ENCODE data around the gene UTS2R.
"Not testable (repeated sequence)": the region's sequence is repeated elsewhere in the genome, so short reads cannot be mapped to it uniquely, and the experiment has no call there.

UTS2R gene

GRCh38 chr17:82344175-82344907, 27.2 kb upstream of the UTS2R start:
- no peaks in the 10 kb centered on the region for H3K79me2 ChIP-seq (ENCODE audit: insufficient read depth, low read length)
- no peak overlapping the region for H3K9ac ChIP-seq (ENCODE audit: low read depth, low read length, poor library complexity, severe bottlenecking)
- no peaks in the 10 kb centered on the region for H3K36me3 ChIP-seq (ENCODE audit: insufficient read depth, low read length)
- no peaks in the 10 kb centered on the region for H3K9me2 ChIP-seq (replicated peaks; ENCODE audit: low read depth, low read length)
- no peaks in the 10 kb centered on the region for H3K27me3 ChIP-seq (ENCODE audit: insufficient read depth, low read length, poor library complexity, severe bottlenecking)
- no peak overlapping the region for H3K4me2 ChIP-seq (ENCODE audit: low read depth, low read length, poor library complexity, severe bottlenecking)
- H3K4me1 ChIP-seq (ENCODE audit: insufficient read depth, low read length, poor library complexity, severe bottlenecking) = no peaks in the 10 kb centered on the region
- no peaks in the 10 kb centered on the region for H3K9me3 ChIP-seq (ENCODE audit: insufficient read depth, low read depth, low read length)
- no peaks in the 10 kb centered on the region for H4K20me1 ChIP-seq (ENCODE audit: insufficient read depth, low read length, poor library complexity, severe bottlenecking)
- H3K4me3 ChIP-seq (ENCODE audit: low read length, poor library complexity, severe bottlenecking) = no peak overlapping the region
- H2AFZ ChIP-seq (ENCODE audit: low read length) = no peak overlapping the region
- no peak for TF ChIP-seq EZH2phosphoT487 (IDR thresholded peaks at IDR 0.05; ENCODE audit: borderline replicate concordance)
- TF ChIP-seq CTCF (conservative IDR thresholded peaks at IDR 0.05; ENCODE audit: low read length) = no peak
- H3F3A ChIP-seq (ENCODE audit: low read depth) = no peaks in the 10 kb centered on the region

- H3K4me3 ChIP-seq (ENCODE audit: low read length, poor library complexity, severe bottlenecking) = no peak overlapping the region
- TF ChIP-seq EZH2phosphoT487 (IDR thresholded peaks at IDR 0.05; ENCODE audit: borderline replicate concordance) (no peak), CTCF (conservative IDR thresholded peaks at IDR 0.05; ENCODE audit: low read length) (no peak)
Measured at GRCh38 chr17:82345151-82345976, 26.2 kb upstream of the UTS2R start.

GRCh38 chr17:82346342-82347300, 24.9 kb upstream of the UTS2R start:
- H3K9me3 ChIP-seq (ENCODE audit: insufficient read depth, low read depth, low read length) = no peaks in the 10 kb centered on the region
- no peaks in the 10 kb centered on the region for H3K9me2 ChIP-seq (replicated peaks; ENCODE audit: low read depth, low read length)
- H3K4me1 ChIP-seq (ENCODE audit: insufficient read depth, low read length, poor library complexity, severe bottlenecking) = no peaks in the 10 kb centered on the region
- no peaks in the 10 kb centered on the region for H3K36me3 ChIP-seq (ENCODE audit: insufficient read depth, low read length)
- no peak overlapping the region for H3K4me3 ChIP-seq (ENCODE audit: low read length, poor library complexity, severe bottlenecking)
- no peak for TF ChIP-seq CTCF (conservative IDR thresholded peaks at IDR 0.05; ENCODE audit: low read length)
- TF ChIP-seq EZH2phosphoT487 (IDR thresholded peaks at IDR 0.05; ENCODE audit: borderline replicate concordance) = no peak
- H2AFZ ChIP-seq (ENCODE audit: low read length) = no peak overlapping the region
- no peaks in the 10 kb centered on the region for H3K79me2 ChIP-seq (ENCODE audit: insufficient read depth, low read length)
- H3K4me2 ChIP-seq (ENCODE audit: low read depth, low read length, poor library complexity, severe bottlenecking) = no peak overlapping the region
- no peak overlapping the region for H3K9ac ChIP-seq (ENCODE audit: low read depth, low read length, poor library complexity, severe bottlenecking)
- no peaks in the 10 kb centered on the region for H4K20me1 ChIP-seq (ENCODE audit: insufficient read depth, low read length, poor library complexity, severe bottlenecking)
- H3F3A ChIP-seq (ENCODE audit: low read depth) = no peaks in the 10 kb centered on the region
- H3K27me3 ChIP-seq (ENCODE audit: insufficient read depth, low read length, poor library complexity, severe bottlenecking) = no peaks in the 10 kb centered on the region

More at GRCh38 chr17:82345151-82345976, 26.2 kb upstream of the UTS2R start:
- no peak overlapping the region for H3K4me2 ChIP-seq (ENCODE audit: low read depth, low read length, poor library complexity, severe bottlenecking)
- H3K36me3 ChIP-seq (ENCODE audit: insufficient read depth, low read length) = no peaks in the 10 kb centered on the region
- no peaks in the 10 kb centered on the region for H3K79me2 ChIP-seq (ENCODE audit: insufficient read depth, low read length)
- no peak overlapping the region for H2AFZ ChIP-seq (ENCODE audit: low read length)
- H3F3A ChIP-seq (ENCODE audit: low read depth) = no peaks in the 10 kb centered on the region
- no peaks in the 10 kb centered on the region for H3K4me1 ChIP-seq (ENCODE audit: insufficient read depth, low read length, poor library complexity, severe bottlenecking)
- H3K9me2 ChIP-seq (replicated peaks; ENCODE audit: low read depth, low read length) = no peaks in the 10 kb centered on the region
- H4K20me1 ChIP-seq (ENCODE audit: insufficient read depth, low read length, poor library complexity, severe bottlenecking) = no peaks in the 10 kb centered on the region
- no peak overlapping the region for H3K9ac ChIP-seq (ENCODE audit: low read depth, low read length, poor library complexity, severe bottlenecking)
- H3K27me3 ChIP-seq (ENCODE audit: insufficient read depth, low read length, poor library complexity, severe bottlenecking) = no peaks in the 10 kb centered on the region
- no peaks in the 10 kb centered on the region for H3K9me3 ChIP-seq (ENCODE audit: insufficient read depth, low read depth, low read length)

GRCh38 chr17:82347994-82348393, 23.6 kb upstream of the UTS2R start:
- not testable (repeated sequence) for H3K4me3 ChIP-seq (ENCODE audit: low read length, poor library complexity, severe bottlenecking); H3K36me3 ChIP-seq (ENCODE audit: insufficient read depth, low read length); H3K4me2 ChIP-seq (ENCODE audit: low read depth, low read length, poor library complexity, severe bottlenecking); H3K27me3 ChIP-seq (ENCODE audit: insufficient read depth, low read length, poor library complexity, severe bottlenecking); H3K9me2 ChIP-seq (replicated peaks; ENCODE audit: low read depth, low read length); H3F3A ChIP-seq (ENCODE audit: low read depth); H4K20me1 ChIP-seq (ENCODE audit: insufficient read depth, low read length, poor library complexity, severe bottlenecking); H2AFZ ChIP-seq (ENCODE audit: low read length); H3K79me2 ChIP-seq (ENCODE audit: insufficient read depth, low read length); H3K9ac ChIP-seq (ENCODE audit: low read depth, low read length, poor library complexity, severe bottlenecking); H3K4me1 ChIP-seq (ENCODE audit: insufficient read depth, low read length, poor library complexity, severe bottlenecking); H3K9me3 ChIP-seq (ENCODE audit: insufficient read depth, low read depth, low read length)

Data from Loucy (cell line).